Measurements from ENCODE around the gene MCRS1.
"Not testable (repeated sequence)": the region's sequence is repeated elsewhere in the genome, so short reads cannot be mapped to it uniquely, and the experiment has no call there.

The MCRS1 gene

DNA sequence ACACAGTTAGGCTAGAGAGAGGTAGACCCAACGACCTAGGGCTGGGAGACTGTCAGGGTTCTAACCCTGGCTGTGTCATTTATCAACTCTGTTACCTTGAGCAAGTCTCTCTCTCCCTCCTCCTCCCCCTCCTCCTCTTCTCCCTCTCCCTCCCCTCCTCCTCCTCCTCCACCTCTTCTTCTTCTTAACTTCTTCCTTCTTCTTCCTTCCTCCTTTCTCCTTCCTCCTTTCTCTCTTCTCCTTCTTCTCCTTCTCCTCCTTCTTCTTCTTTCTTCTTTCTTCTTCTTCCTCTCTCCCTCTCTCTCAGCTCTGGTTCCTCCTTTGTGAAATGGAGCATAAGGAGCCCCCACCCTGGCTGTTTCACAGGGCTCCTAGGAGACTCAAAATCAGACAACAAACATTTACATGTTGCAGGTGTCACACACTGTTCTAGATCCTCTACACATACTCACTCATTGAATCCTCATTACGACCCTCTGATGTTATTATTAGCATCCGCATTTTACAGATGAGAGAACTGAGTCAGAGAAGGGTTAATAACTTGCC is 31.3 kb downstream of the MCRS1 start:
- TF ChIP-seq, protein P1, sequence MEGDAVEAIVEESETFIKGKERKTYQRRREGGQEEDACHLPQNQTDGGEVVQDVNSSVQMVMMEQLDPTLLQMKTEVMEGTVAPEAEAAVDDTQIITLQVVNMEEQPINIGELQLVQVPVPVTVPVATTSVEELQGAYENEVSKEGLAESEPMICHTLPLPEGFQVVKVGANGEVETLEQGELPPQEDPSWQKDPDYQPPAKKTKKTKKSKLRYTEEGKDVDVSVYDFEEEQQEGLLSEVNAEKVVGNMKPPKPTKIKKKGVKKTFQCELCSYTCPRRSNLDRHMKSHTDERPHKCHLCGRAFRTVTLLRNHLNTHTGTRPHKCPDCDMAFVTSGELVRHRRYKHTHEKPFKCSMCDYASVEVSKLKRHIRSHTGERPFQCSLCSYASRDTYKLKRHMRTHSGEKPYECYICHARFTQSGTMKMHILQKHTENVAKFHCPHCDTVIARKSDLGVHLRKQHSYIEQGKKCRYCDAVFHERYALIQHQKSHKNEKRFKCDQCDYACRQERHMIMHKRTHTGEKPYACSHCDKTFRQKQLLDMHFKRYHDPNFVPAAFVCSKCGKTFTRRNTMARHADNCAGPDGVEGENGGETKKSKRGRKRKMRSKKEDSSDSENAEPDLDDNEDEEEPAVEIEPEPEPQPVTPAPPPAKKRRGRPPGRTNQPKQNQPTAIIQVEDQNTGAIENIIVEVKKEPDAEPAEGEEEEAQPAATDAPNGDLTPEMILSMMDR (IDR thresholded peaks at IDR 0.05; ENCODE audit: borderline replicate concordance, control extremely low read depth, extremely low read depth, insufficient read depth, missing control alignments): no peak
- DNase-seq (ENCODE audit: low spot score): no peak

DNA sequence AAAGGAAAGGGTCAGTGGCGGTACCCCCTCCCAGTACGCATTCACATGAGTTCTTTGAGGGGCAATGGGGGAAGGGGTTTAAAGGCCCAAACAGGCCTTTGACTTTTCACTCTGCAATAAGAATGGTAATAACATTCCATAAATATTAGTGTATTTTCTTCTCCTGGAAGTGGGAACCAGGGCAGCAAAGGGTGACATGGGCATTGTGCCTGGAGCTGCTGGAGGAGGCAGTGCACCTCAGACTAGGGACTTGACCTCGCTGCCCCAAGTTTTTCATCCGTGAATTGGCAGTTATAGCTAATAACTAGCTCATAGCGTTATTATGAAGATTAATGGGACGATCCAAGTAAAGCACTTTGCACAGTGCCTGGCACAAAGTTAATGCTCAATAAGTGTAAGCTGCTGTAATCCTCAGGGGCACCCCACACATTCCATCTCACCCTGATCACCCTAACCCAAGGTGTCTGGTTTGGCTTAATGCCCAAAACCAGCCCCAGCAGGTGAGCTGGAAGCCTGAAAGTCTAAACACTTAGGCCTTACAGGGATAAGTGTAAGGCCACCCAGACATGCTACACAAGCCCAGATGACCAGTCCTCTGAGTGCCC is 31.9 kb downstream of the MCRS1 start:
- in situ Hi-C loops (cut with MboI; ENCODE audit: low sequenced_read_pairs, unreplicated experiment): no loop called here

More for the DNA sequence above, 31.3 kb downstream of the MCRS1 start:
- in situ Hi-C loops (cut with MboI; ENCODE audit: low sequenced_read_pairs, unreplicated experiment): no loop called here

DNA sequence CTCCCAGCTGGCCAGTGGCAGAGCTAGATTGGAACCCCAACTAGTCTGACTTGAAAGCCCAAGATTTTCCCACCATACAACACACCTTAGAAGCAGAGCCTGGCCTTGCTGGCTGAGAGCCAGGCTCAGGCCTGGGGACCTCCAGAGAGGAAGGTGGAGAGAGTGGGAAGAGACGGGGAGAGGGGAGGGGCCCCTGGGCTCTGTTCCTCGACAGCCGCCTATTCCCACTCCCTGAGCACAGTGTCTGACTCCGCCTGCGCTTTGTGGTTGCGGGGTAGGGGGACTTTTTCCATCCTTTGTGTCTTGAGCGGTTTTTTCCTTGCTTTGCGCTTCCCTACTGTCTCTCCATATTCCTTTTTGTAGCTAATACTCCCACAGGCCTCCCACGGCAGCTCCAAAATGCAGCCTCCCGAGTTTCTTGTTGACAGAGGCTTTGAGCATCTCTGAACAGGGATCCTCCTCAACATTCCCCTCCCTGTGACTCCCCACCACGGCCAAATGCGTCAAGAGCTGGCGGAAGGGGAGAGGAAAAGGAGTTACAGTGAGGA is 33.1 kb downstream of the MCRS1 start:
- DNase-seq (ENCODE audit: low spot score): no peak
- TF ChIP-seq, protein P1 (IDR thresholded peaks at IDR 0.05; ENCODE audit: borderline replicate concordance, control extremely low read depth, extremely low read depth, insufficient read depth, missing control alignments): no peak
- in situ Hi-C loops (cut with MboI; ENCODE audit: low sequenced_read_pairs, unreplicated experiment): no loop called here

More for the DNA sequence above, 31.9 kb downstream of the MCRS1 start:
- no peak for DNase-seq (ENCODE audit: low spot score)
- TF ChIP-seq, protein P1 (IDR thresholded peaks at IDR 0.05; ENCODE audit: borderline replicate concordance, control extremely low read depth, extremely low read depth, insufficient read depth, missing control alignments): no peak

DNA sequence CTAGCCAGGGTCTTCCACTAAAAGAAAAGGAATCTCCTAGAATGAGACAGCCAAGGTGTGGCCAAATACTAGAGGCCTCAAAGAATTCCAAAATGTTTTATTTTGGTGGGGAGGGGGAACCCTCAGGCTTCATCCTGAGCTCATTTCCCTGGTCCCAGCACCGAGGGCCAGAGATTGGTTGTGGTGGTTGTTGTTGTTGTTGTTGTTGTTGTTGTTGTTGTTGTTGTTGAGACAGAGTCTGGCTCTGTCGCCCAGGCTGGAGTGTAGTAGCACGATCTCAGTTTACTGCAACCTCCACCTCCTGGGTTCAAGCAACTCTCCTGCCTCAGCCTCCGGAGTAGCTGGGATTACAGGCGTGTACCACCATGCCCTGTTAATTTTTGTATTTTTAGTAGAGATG is 33.8 kb downstream of the MCRS1 start:
- in situ Hi-C loops (cut with MboI; ENCODE audit: low sequenced_read_pairs, unreplicated experiment); DNase-seq (ENCODE audit: low spot score): not testable (repeated sequence)

DNA sequence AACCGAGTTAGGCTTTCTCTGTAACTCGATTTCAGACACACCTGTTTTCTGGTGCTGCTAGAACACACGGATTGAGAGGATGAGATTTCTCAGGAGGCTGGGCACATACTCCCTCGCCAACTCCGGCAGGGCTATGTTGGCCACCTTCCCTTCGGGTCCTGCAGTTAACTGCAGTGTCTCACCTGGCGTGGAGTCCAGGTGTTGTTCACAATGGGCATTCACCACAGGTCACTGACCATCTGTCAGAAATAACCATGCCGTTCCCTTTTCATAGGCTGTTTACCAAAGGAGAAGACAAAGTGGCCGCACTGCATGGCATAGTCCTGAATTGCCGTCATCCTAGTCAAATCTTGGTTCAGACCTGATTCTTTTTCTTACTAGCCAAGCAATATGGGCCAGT is 34.6 kb downstream of the MCRS1 start:
- no peak for DNase-seq (ENCODE audit: low spot score)
- TF ChIP-seq, protein P1 (IDR thresholded peaks at IDR 0.05; ENCODE audit: borderline replicate concordance, control extremely low read depth, extremely low read depth, insufficient read depth, missing control alignments): no peak
- in situ Hi-C loops (cut with MboI; ENCODE audit: low sequenced_read_pairs, unreplicated experiment): no loop called here

DNA sequence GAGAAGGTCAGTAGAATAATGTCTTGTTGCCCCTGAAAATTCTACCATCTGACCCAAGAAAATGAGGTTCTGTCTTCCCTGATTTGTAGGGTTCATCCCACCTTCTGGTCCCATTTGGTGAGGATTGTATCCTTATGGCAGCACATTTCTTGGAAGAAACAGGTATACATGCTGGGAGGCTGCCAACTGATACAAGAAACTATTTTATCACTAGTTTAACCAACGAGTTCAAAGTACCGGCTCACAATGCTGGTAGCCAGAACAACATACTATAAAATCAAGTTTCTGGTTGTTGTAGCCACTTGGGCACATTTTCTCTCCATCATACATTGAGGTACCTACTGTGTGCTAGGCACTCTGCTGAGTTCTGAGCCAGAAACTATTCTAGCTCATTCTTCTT is 36.2 kb downstream of the MCRS1 start:
- DNase-seq (ENCODE audit: low spot score): no peak
- in situ Hi-C loops (cut with MboI; ENCODE audit: low sequenced_read_pairs, unreplicated experiment): no loop called here
- TF ChIP-seq, protein P1 (IDR thresholded peaks at IDR 0.05; ENCODE audit: borderline replicate concordance, control extremely low read depth, extremely low read depth, insufficient read depth, missing control alignments): no peak

DNA sequence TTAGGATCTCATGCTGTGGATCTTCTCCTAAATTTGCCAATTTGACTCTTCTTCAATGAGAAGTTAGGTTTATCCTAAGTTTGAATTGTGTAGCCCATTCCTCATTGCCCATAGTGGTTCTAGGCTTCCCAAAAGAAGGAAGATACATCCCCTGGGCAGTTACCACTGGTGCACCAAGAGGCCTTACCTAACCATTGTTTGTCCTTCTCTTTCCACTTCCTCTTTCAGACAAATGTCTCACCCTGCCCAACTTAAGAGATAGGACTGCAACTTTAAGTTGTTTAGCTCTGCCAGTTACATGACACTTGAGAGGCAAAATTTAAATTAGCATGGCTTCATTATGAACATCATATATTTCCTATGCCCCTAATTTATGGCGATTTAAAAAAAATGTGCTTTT is 38.5 kb downstream of the MCRS1 start:
- DNase-seq (ENCODE audit: low spot score): peak; percentile 32
- TF ChIP-seq, protein P1 (IDR thresholded peaks at IDR 0.05; ENCODE audit: borderline replicate concordance, control extremely low read depth, extremely low read depth, insufficient read depth, missing control alignments): no peak
- in situ Hi-C loops (cut with MboI; ENCODE audit: low sequenced_read_pairs, unreplicated experiment): no loop called here

Data from GM13976 (cell line).